Esophagus squamous epithelium (tissue), 5 donors: ENCODE measurements around the gene C14orf119. TPM values are rescaled to one million over a fixed set of nuclear protein-coding genes. Genes with fewer than 3 reads are reported as not detected.

Source experiments
- DNase-seq: peaks from one replicate; lab custom pipeline; 2025; lab: John Stamatoyannopoulos, UW
- H3K27ac ChIP-seq, 4 donors: fragments of 200-600 bp; sonication (generic); one replicate each; pipeline ENCODE4 v1.5.1; 2016 to 2019; ENCODE audit warnings: mild to moderate bottlenecking in 1 of 4
- H3K27me3 ChIP-seq, 4 donors: fragments of 200-600 bp; sonication (generic); 1 replicate in 3 of 4; 2 replicates in 1 of 4; pipeline versions ENCODE4 v1.5.1 to v1.6.0; 2017 to 2021; ENCODE audit warnings: antibody characterized with exemption in 1 of 4
- H3K36me3 ChIP-seq, 3 donors: fragments of 200-600 bp; sonication (generic); one replicate each; pipeline ENCODE4 v1.5.1; 2016 to 2019
- H3K4me1 ChIP-seq, 3 donors: fragments of 200-600 bp; sonication (generic); one replicate each; pipeline ENCODE4 v1.5.1; 2017 to 2019
- H3K4me3 ChIP-seq, 4 donors: fragments of 200-600 bp; sonication (generic); 1 replicate in 3 of 4; 2 replicates in 1 of 4; pipeline ENCODE4 v1.5.1; 2016 to 2019; ENCODE audit warnings: mild to moderate bottlenecking in 2 of 4, moderate library complexity in 1 of 4
- H3K9me3 ChIP-seq, 3 donors: fragments of 200-600 bp; sonication (generic); one replicate each; pipeline ENCODE4 v1.5.1; 2016 to 2019
- CTCF ChIP-seq, 6 experiments: fragments of 450-650 bp in 4 of 6; fragments of 200-600 bp in 2 of 6; sonication (generic) in 2 of 6; IDR thresholded peaks; one replicate each; pipeline ENCODE4 v1.5.1; 2016 to 2019; ENCODE audit warnings: antibody characterized with exemption in 6 of 6, mild to moderate bottlenecking in 4 of 6, moderate library complexity in 4 of 6
- POLR2A ChIP-seq, 4 donors: fragments of 450-650 bp; IDR thresholded peaks; one replicate each; pipeline ENCODE4 v1.6.1; 2017; ENCODE audit warnings: antibody characterized with exemption in 4 of 4, mild to moderate bottlenecking in 4 of 4, moderate library complexity in 3 of 4
- WGBS, 2 donors: methylation state at CpG; one replicate each; pipeline ENCODE4 v1.1.5; 2018; 5-methylcytosine and 5-hydroxymethylcytosine counted together
- intact Hi-C: fragments of 100-400 bp; cut with DNase I; formaldehyde crosslinking; loops from one replicate; pipeline ENCODE4 v1.15.0; 2022
- total RNA-seq, 4 donors: library from RNA; depleted of rRNA; stranded (reverse); fragments of >200 nt; gene quantifications; one replicate each; pipeline ENCODE4 v1.1.0, GENCODE V29; 2016
- donor health status: DM: yes; HTN: yes; CAD: no.

C14orf119 gene
- total RNA-seq, 4 donors from 2014 or later: 17.5 to 42.0 (median 31.0) TPM

- Histone ChIP-seq H3K36me3 (no peaks in the 10 kb centered on the region), H3K27me3 (peaks cover 0 to 3% (median 0%) of the 10 kb centered on the region in 4 donors), H3K9me3 (no peaks in the 10 kb centered on the region), H3K4me1 (peaks cover 3 to 11% (median 4%) of the 10 kb centered on the region in 3 donors), H3K4me3 (no peak overlapping the region), H3K27ac (no peak overlapping the region)
- intact Hi-C loops: no loop called here
- TF ChIP-seq POLR2A (IDR thresholded peaks at IDR 0.05): no peak
- no peak for TF ChIP-seq CTCF (IDR thresholded peaks at IDR 0.05)
- no peak for DNase-seq
- 65 to 69% methylated on average over 2 to 4 of the region's 5 CpGs for WGBS, 2 donors
Measured at GRCh38 chr14:23051141-23052057, 43.9 kb upstream of the C14orf119 start.

- DNase-seq: no peak
- 52% methylated on average over 5 of the region's 14 CpGs; no CpG with 5 or more reads in 1 of the 2 donors for WGBS, 2 donors
- H3K36me3 ChIP-seq: no peaks in the 10 kb centered on the region
- no peaks in the 10 kb centered on the region for H3K9me3 ChIP-seq
- peak in 2 of 6 experiments; percentile 9 to 42 for TF ChIP-seq CTCF (IDR thresholded peaks at IDR 0.05)
- TF ChIP-seq POLR2A (IDR thresholded peaks at IDR 0.05): no peak
- no peak overlapping the region for H3K4me3 ChIP-seq
- H3K4me1 ChIP-seq: peaks cover 11 to 19% (median 11%) of the 10 kb centered on the region in 3 donors
- H3K27me3 ChIP-seq: peaks cover 0 to 3% (median 0%) of the 10 kb centered on the region in 4 donors
- intact Hi-C loops: no loop called here
- no peak overlapping the region for H3K27ac ChIP-seq
Measured at GRCh38 chr14:23052182-23052623, 43.1 kb upstream of the C14orf119 start.

GRCh38 chr14:23052671-23053070 lies 42.6 kb upstream of the C14orf119 start:
- WGBS, 2 donors: 72 to 92% methylated on average over 2 to 3 of the region's 3 CpGs
- Histone ChIP-seq H3K9me3 (no peaks in the 10 kb centered on the region), H3K27me3 (peaks cover 0 to 2% (median 0%) of the 10 kb centered on the region in 4 donors), H3K4me1 (peaks cover 11 to 21% (median 12%) of the 10 kb centered on the region in 3 donors), H3K4me3 (no peak overlapping the region), H3K27ac (no peak overlapping the region), H3K36me3 (no peaks in the 10 kb centered on the region)
- DNase-seq: no peak
- intact Hi-C loops: no loop called here
- TF ChIP-seq CTCF (IDR thresholded peaks at IDR 0.05): no peak
- no peak for TF ChIP-seq POLR2A (IDR thresholded peaks at IDR 0.05)

- no peak for TF ChIP-seq POLR2A (IDR thresholded peaks at IDR 0.05)
- no peak for TF ChIP-seq CTCF (IDR thresholded peaks at IDR 0.05)
Measured at GRCh38 chr14:23053426-23053825, 41.9 kb upstream of the C14orf119 start.

More at GRCh38 chr14:23053426-23053825, 41.9 kb upstream of the C14orf119 start:
- no peaks in the 10 kb centered on the region for H3K9me3 ChIP-seq
- WGBS, 2 donors: 80 to 93% methylated on average over 1 to 6 of the region's 10 CpGs
- H3K27me3 ChIP-seq: no peaks in the 10 kb centered on the region
- DNase-seq: no peak
- no peak overlapping the region for H3K4me3 ChIP-seq
- intact Hi-C loops: no loop called here
- H3K27ac ChIP-seq: no peak overlapping the region
- peaks cover 12 to 28% (median 14%) of the 10 kb centered on the region in 3 donors for H3K4me1 ChIP-seq
- peaks cover 0 to 3% (median 0%) of the 10 kb centered on the region in 3 donors for H3K36me3 ChIP-seq
